ENCODE measurements around the gene KLHL7.

GRCh38 chr7:23184709-23185359 lies 79.2 kb downstream of the KLHL7 start:
- TF ChIP-seq CTCF (IDR thresholded peaks at IDR 0.05) (peak; percentile 76), REST (IDR thresholded peaks at IDR 0.05; ENCODE audit: insufficient read depth in 1 of 2, low read depth in 2 of 2, low read length in 1 of 2) (no peak), TCF7L2 (IDR thresholded peaks at IDR 0.05; ENCODE audit: low read depth, low read length) (no peak)
